Large intestine (tissue), 3 donors: ENCODE results near the gene ZNF628. TPM values are rescaled to one million over a fixed set of nuclear protein-coding genes. Genes with fewer than 3 reads are reported as not detected.

Experiments used
- DNase-seq, 2 donors: peaks; one replicate each; pipeline versions ENCODE4 v3.0.0 to v3.0.0-alpha.2; 2013
- H3K27ac ChIP-seq: one replicate; pipeline ENCODE4 v1.5.1; 2013; ENCODE audit warnings: low read length
- H3K27me3 ChIP-seq: 2 replicates; pipeline ENCODE4 v1.6.1; 2013; ENCODE audit warnings: low read length; ENCODE audit not compliant: control insufficient read depth, insufficient read depth
- H3K36me3 ChIP-seq: 2 replicates; pipeline ENCODE4 v1.6.1; 2013; ENCODE audit warnings: low read length; ENCODE audit not compliant: control insufficient read depth, insufficient read depth
- H3K4me1 ChIP-seq: one replicate; pipeline ENCODE4 v1.6.1; 2013; ENCODE audit warnings: low read length; ENCODE audit not compliant: control insufficient read depth, insufficient read depth
- H3K4me3 ChIP-seq: one replicate; pipeline ENCODE4 v1.5.1; 2013; ENCODE audit warnings: low read length
- H3K9me3 ChIP-seq: one replicate; pipeline ENCODE4 v1.6.1; 2013; ENCODE audit warnings: mild to moderate bottlenecking, low read depth, low read length, moderate library complexity; ENCODE audit not compliant: control insufficient read depth
- WGBS: methylation state at CpG from one replicate; pipeline ENCODE4 v1.1.5; 2013; ENCODE audit warnings: low lambda C conversion rate; ENCODE audit not compliant: insufficient coverage; 5-methylcytosine and 5-hydroxymethylcytosine counted together
- polyA plus RNA-seq: library from polyadenylated mRNA; unstranded; fragments of 120-200 nt; gene quantifications from one replicate; pipeline ENCODE4 v1.2.1, GENCODE V29; 2013

Gene ZNF628
- polyA plus RNA-seq, 1 donor: 5.6 TPM

- peaks cover 12% of the 10 kb centered on the region for H3K4me1 ChIP-seq
- peak within 1 kb of the TSS; percentile 33 for H3K27ac ChIP-seq
- H3K9me3 ChIP-seq: peaks cover 9% of the 10 kb centered on the region
- peak in 1 of 2 donors; percentile 64 for DNase-seq
- H3K36me3 ChIP-seq: peaks cover 4% of the 10 kb centered on the region
- H3K27me3 ChIP-seq: peaks cover 27% of the 10 kb centered on the region
- peak within 1 kb of the TSS; percentile 62 for H3K4me3 ChIP-seq
- WGBS: no CpG with 5 or more reads among the region's 78 CpGs
These were observed 8.4 kb downstream of the ZNF628 start, which contains the start of gene NAT14 for GRCh38 chr19:55484593-55485438. TSS of gene NAT14 (plus strand) at chr19:55485188. CDS start at chr19:55485709, 521 bp downstream.

DNA sequence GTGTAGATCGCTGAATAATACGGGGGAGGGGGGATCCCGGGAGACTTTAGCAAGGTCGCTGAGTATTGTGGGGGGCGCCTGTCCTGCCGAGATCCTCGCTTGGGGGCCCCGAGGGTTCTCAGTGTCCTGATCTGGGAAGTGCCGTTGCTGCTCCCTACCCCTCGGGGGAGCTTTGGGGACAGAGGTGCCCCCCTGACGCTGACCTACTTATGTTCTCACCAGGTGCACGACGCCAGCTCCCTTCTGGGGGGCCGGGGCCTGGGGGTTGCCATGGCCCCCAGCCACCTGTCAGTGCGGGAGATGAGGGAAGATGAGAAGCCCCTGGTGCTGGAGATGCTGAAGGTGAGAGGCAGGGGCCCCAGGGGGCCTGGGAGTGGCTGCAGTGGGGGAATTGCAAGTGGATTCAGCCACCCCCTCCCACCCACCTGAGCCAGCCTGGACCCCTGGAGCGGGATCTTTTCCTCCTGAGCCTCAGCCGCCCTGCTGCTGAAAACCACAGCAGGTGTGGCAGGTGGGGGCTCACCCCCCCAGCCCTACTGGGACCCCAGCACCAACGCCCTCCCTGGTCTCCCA, 9.1 kb downstream of the ZNF628 start:
- Histone ChIP-seq H3K36me3 (peaks cover 4% of the 10 kb centered on the region), H3K4me1 (peaks cover 12% of the 10 kb centered on the region), H3K27me3 (peaks cover 32% of the 10 kb centered on the region), H3K27ac (peak overlapping the region; percentile 33), H3K4me3 (peak overlapping the region; percentile 62), H3K9me3 (peaks cover 9% of the 10 kb centered on the region)
- no CpG with 5 or more reads among the region's 18 CpGs for WGBS
- no peak for DNase-seq

GRCh38 chr19:55486043-55486970, 9.9 kb downstream of the ZNF628 start:
- Histone ChIP-seq H3K27me3 (peaks cover 40% of the 10 kb centered on the region), H3K4me1 (peaks cover 12% of the 10 kb centered on the region), H3K27ac (no peak overlapping the region), H3K4me3 (no peak overlapping the region), H3K36me3 (peaks cover 4% of the 10 kb centered on the region), H3K9me3 (peaks cover 5% of the 10 kb centered on the region)
- WGBS: no CpG with 5 or more reads among the region's 53 CpGs
- DNase-seq: no peak

DNA sequence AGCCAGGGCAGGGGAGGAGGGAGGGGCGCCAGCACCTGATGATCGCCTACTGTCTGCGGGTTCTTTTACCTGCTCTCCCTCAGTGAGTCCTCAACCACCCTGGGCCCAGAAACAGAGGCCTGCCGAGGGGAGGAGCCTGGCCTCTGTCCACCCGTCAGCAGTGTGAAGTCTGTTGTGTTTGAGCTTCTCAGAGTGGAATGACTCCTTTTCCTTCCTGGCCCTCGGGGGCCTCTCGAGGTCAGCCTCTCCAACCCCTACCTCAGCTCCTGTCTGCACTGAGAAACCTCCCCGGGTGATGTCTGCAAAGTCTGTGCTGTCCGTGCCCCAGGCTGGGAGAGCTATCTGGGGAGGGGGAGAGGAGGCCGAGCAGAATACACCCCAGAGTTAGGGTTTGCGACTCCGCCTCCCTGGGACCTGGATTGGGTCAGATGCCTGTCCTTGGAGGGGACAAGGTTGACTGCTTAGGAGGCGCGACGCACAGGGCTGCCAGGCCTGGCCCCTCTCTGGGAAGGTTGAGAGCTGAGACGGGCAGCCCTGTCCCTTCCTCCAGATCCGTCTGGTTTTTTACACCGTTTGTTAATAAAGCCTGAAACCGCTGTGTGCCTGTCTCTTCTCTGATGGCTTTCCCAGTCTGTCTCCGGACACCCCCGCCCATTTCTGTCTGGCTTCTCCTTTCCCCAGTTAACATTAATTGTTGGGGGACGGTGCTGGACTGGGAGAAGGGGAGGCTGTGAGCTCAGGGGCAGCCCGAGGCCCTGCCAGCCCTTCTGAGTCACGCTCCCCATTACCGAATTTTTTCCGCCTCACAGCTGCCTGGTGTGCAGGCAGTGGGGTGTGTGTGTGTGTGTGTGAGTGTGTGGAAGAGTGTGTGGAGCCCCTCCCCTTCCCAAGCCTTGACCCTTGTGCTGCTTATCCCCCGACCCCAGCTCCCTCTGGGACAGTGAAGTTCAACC, 10.8 kb downstream of the ZNF628 start:
- Histone ChIP-seq H3K27me3 (peaks cover 45% of the 10 kb centered on the region), H3K27ac (peak overlapping the region; percentile 59), H3K9me3 (peaks cover 3% of the 10 kb centered on the region), H3K4me1 (peaks cover 12% of the 10 kb centered on the region), H3K4me3 (no peak overlapping the region), H3K36me3 (peaks cover 4% of the 10 kb centered on the region)
- peak; percentile 26 to 43 for DNase-seq
- no CpG with 5 or more reads among the region's 27 CpGs for WGBS

DNA sequence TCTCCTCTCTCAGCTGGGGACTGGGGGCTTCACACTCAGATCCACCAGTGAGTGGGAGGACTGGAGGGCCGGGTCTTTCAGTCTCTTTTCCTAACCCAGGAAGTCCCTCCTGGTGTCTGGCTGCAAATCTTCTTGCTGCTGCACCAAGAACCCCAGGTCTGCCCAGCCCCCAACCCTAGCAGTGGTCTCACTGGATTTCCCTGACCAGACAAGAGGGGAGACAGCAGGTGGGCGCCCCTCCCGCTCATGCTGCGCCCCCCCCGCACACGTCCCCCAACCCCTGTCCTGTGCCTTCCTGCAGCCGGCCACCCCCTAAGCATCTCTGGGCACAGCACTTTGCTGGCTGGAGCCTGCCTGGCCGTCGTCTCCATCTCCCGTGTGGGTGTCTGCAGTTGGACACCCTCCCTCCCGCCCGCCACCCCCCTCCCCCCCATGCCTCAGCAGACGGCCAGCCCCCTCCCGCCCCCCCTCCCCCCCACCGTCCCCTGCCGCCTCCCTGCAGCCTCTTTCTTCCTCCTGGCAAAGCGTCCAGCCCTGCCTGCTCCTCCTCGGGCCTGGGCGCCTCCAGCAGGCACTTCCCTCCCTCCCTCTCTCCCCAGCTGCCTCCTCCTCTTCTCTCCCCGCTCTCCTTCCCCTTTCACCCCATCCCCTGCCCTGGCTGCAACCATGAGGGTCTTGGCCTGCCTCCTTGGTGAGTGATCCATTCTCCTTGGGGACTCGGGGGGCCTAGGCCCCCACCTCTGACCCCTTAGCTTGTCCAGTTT, 11.7 kb downstream of the ZNF628 start, which contains the start of gene SSC5D:
SSC5D (plus strand) TSS at position 513 of the 764 bp plus-strand sequence; CDS start at position 667, 154 bp downstream.
- Histone ChIP-seq H3K27me3 (peaks cover 52% of the 10 kb centered on the region), H3K4me3 (no peak within 1 kb of the TSS), H3K36me3 (no peaks in the 10 kb centered on the region), H3K9me3 (peaks cover 3% of the 10 kb centered on the region), H3K27ac (peak within 1 kb of the TSS; percentile 59), H3K4me1 (peaks cover 12% of the 10 kb centered on the region)
- DNase-seq: no peak
- no CpG with 5 or more reads among the region's 21 CpGs for WGBS

DNA sequence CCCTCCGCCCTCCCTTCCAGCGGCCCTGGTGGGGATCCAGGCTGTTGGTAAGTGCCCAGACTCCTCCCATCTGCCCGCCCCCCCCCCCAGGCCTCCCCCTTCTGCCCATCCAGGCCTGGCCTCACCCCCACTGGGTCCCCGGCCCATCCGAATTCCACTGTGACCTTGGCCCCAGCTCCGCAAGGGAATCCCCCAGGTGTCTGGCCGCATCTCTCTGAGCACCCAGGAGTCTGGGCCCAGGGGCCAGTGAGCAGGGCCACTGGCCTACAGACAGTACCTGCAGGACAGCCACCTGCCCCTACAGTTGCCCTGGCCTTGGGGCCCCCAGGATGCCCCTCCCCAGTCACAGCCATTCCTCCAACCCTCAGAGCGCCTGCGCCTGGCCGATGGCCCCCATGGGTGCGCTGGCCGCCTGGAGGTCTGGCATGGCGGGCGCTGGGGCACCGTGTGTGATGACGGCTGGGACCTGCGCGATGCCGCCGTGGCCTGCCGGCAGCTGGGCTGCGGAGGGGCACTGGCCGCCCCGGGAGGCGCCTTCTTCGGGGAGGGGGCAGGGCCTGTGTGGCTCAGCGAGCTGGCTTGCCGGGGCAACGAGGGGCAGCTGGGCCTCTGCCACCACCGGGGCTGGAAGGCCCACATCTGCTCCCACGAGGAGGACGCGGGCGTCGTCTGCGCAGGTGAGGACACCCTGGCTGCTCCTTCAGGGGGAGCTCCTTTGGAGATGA, 12.7 kb downstream of the ZNF628 start:
- H3K27ac ChIP-seq: no peak overlapping the region
- peaks cover 57% of the 10 kb centered on the region for H3K27me3 ChIP-seq
- no peak for DNase-seq
- H3K4me1 ChIP-seq: peaks cover 12% of the 10 kb centered on the region
- H3K4me3 ChIP-seq: no peak overlapping the region
- no CpG with 5 or more reads among the region's 36 CpGs for WGBS
- no peaks in the 10 kb centered on the region for H3K36me3 ChIP-seq
- H3K9me3 ChIP-seq: peaks cover 3% of the 10 kb centered on the region

GRCh38 chr19:55489711-55490477, 13.5 kb downstream of the ZNF628 start:
- no peak overlapping the region for H3K27ac ChIP-seq
- H3K27me3 ChIP-seq: peaks cover 64% of the 10 kb centered on the region
- DNase-seq: no peak
- H3K9me3 ChIP-seq: peaks cover 3% of the 10 kb centered on the region
- no peaks in the 10 kb centered on the region for H3K36me3 ChIP-seq
- WGBS: no CpG with 5 or more reads among the region's 21 CpGs
- peaks cover 6% of the 10 kb centered on the region for H3K4me1 ChIP-seq
- H3K4me3 ChIP-seq: no peak overlapping the region
